Measurements from ENCODE around the gene SFSWAP.

DNA sequence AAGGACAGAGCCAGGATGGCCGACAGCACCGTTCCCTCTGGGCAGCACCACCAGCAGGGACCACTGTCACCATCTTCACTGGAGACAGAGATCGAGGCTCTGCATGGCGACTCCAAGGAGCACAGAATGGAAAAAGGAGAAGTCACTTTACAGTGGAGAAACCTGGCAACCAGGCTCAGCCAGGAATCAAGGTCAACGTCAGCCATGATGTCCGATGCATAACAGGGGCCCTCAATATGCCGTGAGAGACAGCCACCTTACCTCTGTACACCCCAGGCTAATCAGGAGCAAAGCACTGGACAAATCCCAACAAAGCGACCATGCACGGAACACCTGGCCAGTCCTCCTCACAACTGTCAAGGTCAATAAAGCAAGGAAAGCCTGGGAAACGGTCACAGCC is 20.6 kb upstream of the SFSWAP start:
- no peak for TF ChIP-seq POLR2A (IDR thresholded peaks at IDR 0.05)
- TF ChIP-seq, protein P1, sequence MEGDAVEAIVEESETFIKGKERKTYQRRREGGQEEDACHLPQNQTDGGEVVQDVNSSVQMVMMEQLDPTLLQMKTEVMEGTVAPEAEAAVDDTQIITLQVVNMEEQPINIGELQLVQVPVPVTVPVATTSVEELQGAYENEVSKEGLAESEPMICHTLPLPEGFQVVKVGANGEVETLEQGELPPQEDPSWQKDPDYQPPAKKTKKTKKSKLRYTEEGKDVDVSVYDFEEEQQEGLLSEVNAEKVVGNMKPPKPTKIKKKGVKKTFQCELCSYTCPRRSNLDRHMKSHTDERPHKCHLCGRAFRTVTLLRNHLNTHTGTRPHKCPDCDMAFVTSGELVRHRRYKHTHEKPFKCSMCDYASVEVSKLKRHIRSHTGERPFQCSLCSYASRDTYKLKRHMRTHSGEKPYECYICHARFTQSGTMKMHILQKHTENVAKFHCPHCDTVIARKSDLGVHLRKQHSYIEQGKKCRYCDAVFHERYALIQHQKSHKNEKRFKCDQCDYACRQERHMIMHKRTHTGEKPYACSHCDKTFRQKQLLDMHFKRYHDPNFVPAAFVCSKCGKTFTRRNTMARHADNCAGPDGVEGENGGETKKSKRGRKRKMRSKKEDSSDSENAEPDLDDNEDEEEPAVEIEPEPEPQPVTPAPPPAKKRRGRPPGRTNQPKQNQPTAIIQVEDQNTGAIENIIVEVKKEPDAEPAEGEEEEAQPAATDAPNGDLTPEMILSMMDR (IDR thresholded peaks at IDR 0.05), result no peak
